ENCODE results near the gene PLEKHM2. TPM values are rescaled to one million over a fixed set of nuclear protein-coding genes. Genes with fewer than 3 reads are reported as not detected.

The PLEKHM2 gene
- total and polyA plus RNA-seq, 3 experiments from 2014 or later: 8.3 to 56.3 (median 55.8) TPM

DNA sequence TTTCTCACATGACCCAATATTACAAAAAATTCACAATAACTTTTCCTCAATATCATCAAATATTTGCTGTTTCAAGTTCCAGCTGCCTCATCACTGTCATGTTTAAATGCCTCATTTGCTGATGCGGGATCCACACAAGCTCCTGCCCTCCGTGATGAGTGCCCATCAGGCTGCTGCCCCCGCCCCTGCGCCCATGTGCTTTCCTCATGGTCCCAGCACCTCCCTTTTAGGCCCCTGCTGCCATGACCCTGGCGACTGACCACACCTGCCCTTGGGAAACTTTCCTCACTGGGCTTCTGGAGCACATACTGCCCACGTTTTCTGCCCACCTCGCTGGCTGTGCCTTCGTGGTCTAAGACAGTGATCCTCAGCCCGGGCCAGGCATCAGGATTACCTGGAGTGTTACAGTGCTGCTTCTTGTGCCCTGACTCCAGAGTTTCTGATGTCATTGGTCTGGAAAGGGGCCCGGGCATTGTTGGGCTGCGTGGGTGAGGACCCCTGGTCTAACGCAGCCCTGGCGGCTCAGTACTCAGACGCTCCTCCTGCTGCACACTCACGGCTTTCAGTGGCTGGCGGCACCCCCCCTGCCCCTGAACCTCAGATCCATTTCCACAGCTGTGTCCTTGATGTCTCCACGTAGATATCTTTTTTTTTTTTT, 20.5 kb downstream of the PLEKHM2 start:
- CTCF ChIA-PET: no interaction called here
- Mint-ChIP-seq H3K36me3 (peaks cover 0 to 24% (median 5%) of the 10 kb centered on the region in 3 donors), H3K27me3 (no peaks in the 10 kb centered on the region), H3K9me3 (no peaks in the 10 kb centered on the region), H3K4me3 (no peak overlapping the region), H3K4me1 (peaks cover 16 to 37% (median 27%) of the 10 kb centered on the region in 3 donors), H3K27ac (no peak overlapping the region)
- DNase-seq: no peak
- no peaks in the 10 kb centered on the region for H3K4me1 ChIP-seq (ENCODE audit: insufficient read depth, low read length)
- no peak overlapping the region for H3K4me3 ChIP-seq (ENCODE audit: low read length)
- H3K27ac ChIP-seq (ENCODE audit: low read depth, low read length): no peak overlapping the region
- H3K9me3 ChIP-seq (ENCODE audit: low read length): no peaks in the 10 kb centered on the region
- H3K27me3 ChIP-seq (ENCODE audit: insufficient read depth, low read length, poor library complexity, severe bottlenecking): no peaks in the 10 kb centered on the region
- POLR2A ChIA-PET: interaction anchor here (0.6 kb wide), 2 partner anchors 530 to 1772 kb away, joined by 3 to 4 read pairs; no protein-coding TSS in a partner anchor
- H3K36me3 ChIP-seq (ENCODE audit: insufficient read depth, low read length): no peaks in the 10 kb centered on the region

DNA sequence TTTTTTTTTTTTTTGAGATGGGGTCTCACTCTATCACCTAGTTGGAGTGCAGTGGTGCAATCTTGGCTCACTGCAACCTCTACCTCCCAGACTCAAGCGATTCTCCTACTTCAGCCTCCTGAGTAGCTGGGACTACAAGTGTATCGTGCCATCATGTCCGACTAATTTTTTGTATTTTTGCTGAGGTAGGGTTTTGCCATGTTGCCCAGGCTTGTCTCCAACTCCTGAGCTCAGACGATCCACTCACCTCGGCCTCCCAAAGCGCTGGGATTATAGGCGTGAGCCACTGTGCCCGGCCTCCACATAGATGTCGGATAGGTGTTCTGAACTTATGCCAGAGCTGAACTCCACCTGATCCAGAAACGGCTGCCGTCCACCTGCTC, 21.1 kb downstream of the PLEKHM2 start:
- no peak overlapping the region for H3K4me3 Mint-ChIP-seq
- peak overlapping the region in 1 of 8 donors; percentile 96 for H3K27ac Mint-ChIP-seq
- no peaks in the 10 kb centered on the region for H3K27me3 Mint-ChIP-seq
- H3K27ac ChIP-seq (ENCODE audit: low read depth, low read length): no peak overlapping the region
- no peak overlapping the region for H3K4me3 ChIP-seq (ENCODE audit: low read length)
- CTCF ChIA-PET: no interaction called here
- no peak for DNase-seq
- H3K4me1 ChIP-seq (ENCODE audit: insufficient read depth, low read length): no peaks in the 10 kb centered on the region
- peaks cover 16 to 37% (median 27%) of the 10 kb centered on the region in 3 donors for H3K4me1 Mint-ChIP-seq
- H3K9me3 Mint-ChIP-seq: no peaks in the 10 kb centered on the region
- POLR2A ChIA-PET: interaction anchor here (0.6 kb wide), 2 partner anchors 111 to 529 kb away, joined by 4 to 5 read pairs; no protein-coding TSS in a partner anchor
- no peaks in the 10 kb centered on the region for H3K27me3 ChIP-seq (ENCODE audit: insufficient read depth, low read length, poor library complexity, severe bottlenecking)
- no peaks in the 10 kb centered on the region for H3K9me3 ChIP-seq (ENCODE audit: low read length)
- H3K36me3 Mint-ChIP-seq: peaks cover 0 to 24% (median 5%) of the 10 kb centered on the region in 3 donors
- no peaks in the 10 kb centered on the region for H3K36me3 ChIP-seq (ENCODE audit: insufficient read depth, low read length)

DNA sequence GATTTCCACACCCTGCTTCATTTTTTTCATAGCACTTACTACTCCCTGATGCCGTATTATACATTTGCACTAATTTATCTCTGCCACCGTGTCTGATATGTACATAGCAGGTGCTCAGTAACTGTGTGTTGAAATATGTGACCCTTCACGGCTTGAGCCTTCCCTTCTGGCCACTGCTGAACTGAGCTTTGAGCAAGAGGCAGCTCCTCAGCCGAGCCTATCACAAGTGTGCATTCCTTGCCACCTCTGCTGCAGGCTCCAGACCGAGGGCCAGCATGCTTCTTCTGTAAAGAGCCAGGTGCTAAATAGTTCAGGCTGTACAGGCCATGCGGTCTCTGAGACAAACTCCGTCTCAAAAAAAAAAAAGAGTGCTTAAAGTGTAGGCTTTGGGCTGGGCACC, 22.6 kb downstream of the PLEKHM2 start:
- Mint-ChIP-seq H3K36me3 (peaks cover 0 to 23% (median 3%) of the 10 kb centered on the region in 3 donors), H3K9me3 (no peaks in the 10 kb centered on the region), H3K4me1 (peaks cover 17 to 35% (median 20%) of the 10 kb centered on the region in 3 donors), H3K4me3 (no peak overlapping the region), H3K27ac (peak overlapping the region in 1 of 8 donors; percentile 1), H3K27me3 (no peaks in the 10 kb centered on the region)
- H3K27me3 ChIP-seq (ENCODE audit: insufficient read depth, low read length, poor library complexity, severe bottlenecking): no peaks in the 10 kb centered on the region
- H3K4me3 ChIP-seq (ENCODE audit: low read length): no peak overlapping the region
- H3K27ac ChIP-seq (ENCODE audit: low read depth, low read length): no peak overlapping the region
- H3K36me3 ChIP-seq (ENCODE audit: insufficient read depth, low read length): no peaks in the 10 kb centered on the region
- no peak for DNase-seq
- H3K9me3 ChIP-seq (ENCODE audit: low read length): no peaks in the 10 kb centered on the region
- POLR2A ChIA-PET: no interaction called here
- CTCF ChIA-PET: no interaction called here
- H3K4me1 ChIP-seq (ENCODE audit: insufficient read depth, low read length): no peaks in the 10 kb centered on the region

DNA sequence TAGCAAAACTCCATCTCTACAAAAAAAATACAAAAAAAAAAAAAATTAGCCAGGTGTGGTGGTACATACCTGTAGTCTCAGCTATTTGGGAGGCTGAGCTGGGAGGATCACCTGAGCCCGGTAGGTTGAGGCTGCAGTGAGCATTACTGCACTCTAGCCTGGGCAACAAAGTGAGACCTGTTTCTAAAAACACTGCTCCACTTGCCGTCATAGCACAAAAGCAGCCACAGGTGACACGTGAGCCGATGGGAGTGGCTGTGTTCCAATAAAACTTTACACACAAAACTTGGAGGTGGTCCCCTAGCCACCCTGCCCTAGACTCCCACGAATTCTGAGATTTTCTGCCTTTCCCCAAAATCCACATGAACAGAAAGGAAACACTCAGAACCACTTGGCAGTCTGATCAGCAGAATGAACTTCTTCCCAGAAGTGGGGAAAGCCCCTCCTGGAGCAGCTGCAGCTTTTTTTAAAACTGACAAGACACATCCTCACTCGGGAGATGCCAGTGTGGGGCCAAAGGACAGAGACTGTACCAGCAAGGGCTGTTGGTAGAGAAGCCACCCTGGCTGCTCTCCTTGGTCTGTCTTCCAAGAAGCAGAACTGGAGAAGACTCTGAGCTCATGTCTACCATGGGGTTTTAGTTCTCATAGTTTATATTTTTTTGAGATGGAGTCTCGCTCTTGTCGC, 23.3 kb downstream of the PLEKHM2 start:
- no peaks in the 10 kb centered on the region for H3K36me3 ChIP-seq (ENCODE audit: insufficient read depth, low read length)
- peak overlapping the region in 1 of 8 donors; percentile 29 for H3K27ac Mint-ChIP-seq
- H3K9me3 Mint-ChIP-seq: no peaks in the 10 kb centered on the region
- H3K4me1 Mint-ChIP-seq: peaks cover 16 to 30% (median 18%) of the 10 kb centered on the region in 3 donors
- H3K4me3 Mint-ChIP-seq: no peak overlapping the region
- no peak for DNase-seq
- H3K27me3 ChIP-seq (ENCODE audit: insufficient read depth, low read length, poor library complexity, severe bottlenecking): no peaks in the 10 kb centered on the region
- H3K36me3 Mint-ChIP-seq: peaks cover 0 to 19% (median 3%) of the 10 kb centered on the region in 3 donors
- POLR2A ChIA-PET: no interaction called here
- H3K27ac ChIP-seq (ENCODE audit: low read depth, low read length): no peak overlapping the region
- no peak overlapping the region for H3K4me3 ChIP-seq (ENCODE audit: low read length)
- CTCF ChIA-PET: no interaction called here
- H3K4me1 ChIP-seq (ENCODE audit: insufficient read depth, low read length): no peaks in the 10 kb centered on the region
- no peaks in the 10 kb centered on the region for H3K27me3 Mint-ChIP-seq
- no peaks in the 10 kb centered on the region for H3K9me3 ChIP-seq (ENCODE audit: low read length)

DNA sequence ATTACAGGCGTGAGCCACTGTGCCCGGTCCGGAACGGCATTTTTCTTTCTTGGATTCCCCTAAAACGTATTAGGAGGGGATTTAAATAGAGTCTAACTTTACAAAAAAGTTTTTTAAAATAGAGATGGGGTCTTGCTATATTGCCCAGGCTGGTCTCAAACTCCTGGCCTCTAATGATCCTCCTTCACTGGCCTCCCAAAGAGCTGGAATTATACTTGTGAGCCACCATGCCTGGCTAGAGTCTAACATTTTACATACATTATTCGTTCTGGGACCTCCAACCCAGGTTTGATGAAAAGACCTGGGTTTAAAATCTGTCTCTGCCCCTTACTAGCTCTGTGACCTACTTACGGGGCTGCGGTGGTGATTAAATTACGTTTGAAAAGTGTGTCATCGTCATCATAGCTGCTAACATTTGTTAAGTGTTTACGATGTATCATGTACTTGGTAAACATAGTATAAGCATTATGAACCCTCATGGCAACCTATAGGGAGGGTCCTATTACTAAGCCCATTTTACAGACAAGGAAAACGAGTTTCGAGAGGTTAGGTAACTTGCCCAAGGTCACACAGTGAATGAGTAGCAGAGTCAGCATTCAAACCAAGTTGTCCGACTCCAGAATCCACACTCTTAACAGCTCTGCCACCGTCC, 24.5 kb downstream of the PLEKHM2 start:
- CTCF ChIA-PET: interaction anchor here (1.7 kb wide), 1 partner anchor 12 kb away, joined by 6 read pairs; no protein-coding TSS in a partner anchor

DNA sequence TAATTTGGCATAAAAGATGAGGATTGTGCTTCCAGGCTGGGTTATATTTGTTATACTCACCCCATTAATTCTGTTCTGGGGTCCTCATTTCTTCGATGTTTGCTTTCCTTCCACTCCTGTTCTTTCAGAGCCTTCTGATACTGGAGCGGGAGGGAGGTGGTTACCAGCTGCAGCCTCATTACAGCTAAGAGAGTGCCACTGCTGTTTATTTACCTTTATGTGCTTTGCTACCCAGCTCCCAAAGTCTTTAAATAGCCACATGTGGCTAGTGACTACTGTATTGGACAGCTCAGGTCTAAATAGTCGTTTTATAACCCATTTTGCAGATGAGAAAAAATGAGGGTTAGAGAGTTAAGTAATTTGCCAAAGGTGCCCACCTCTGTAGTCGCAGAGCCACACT, 25.1 kb downstream of the PLEKHM2 start:
- Mint-ChIP-seq H3K4me3 (no peak overlapping the region), H3K4me1 (peaks cover 6 to 18% (median 12%) of the 10 kb centered on the region in 3 donors), H3K36me3 (peaks cover 0 to 19% (median 4%) of the 10 kb centered on the region in 3 donors), H3K27me3 (no peaks in the 10 kb centered on the region), H3K27ac (no peak overlapping the region), H3K9me3 (no peaks in the 10 kb centered on the region)
- Histone ChIP-seq H3K27me3 (ENCODE audit: insufficient read depth, low read length, poor library complexity, severe bottlenecking) (no peaks in the 10 kb centered on the region), H3K27ac (ENCODE audit: low read depth, low read length) (no peak overlapping the region), H3K36me3 (ENCODE audit: insufficient read depth, low read length) (no peaks in the 10 kb centered on the region), H3K4me1 (ENCODE audit: insufficient read depth, low read length) (no peaks in the 10 kb centered on the region), H3K9me3 (ENCODE audit: low read length) (no peaks in the 10 kb centered on the region), H3K4me3 (ENCODE audit: low read length) (no peak overlapping the region)
- POLR2A ChIA-PET: no interaction called here
- DNase-seq: no peak
- CTCF ChIA-PET: interaction anchor here (1.7 kb wide), 1 partner anchor 12 kb away, joined by 6 read pairs; no protein-coding TSS in a partner anchor

More for the DNA sequence above, 24.5 kb downstream of the PLEKHM2 start:
- Mint-ChIP-seq H3K36me3 (peaks cover 0 to 19% (median 4%) of the 10 kb centered on the region in 3 donors), H3K4me1 (peaks cover 12 to 23% (median 14%) of the 10 kb centered on the region in 3 donors), H3K9me3 (no peaks in the 10 kb centered on the region), H3K4me3 (no peak overlapping the region), H3K27ac (peak overlapping the region in 1 of 8 donors; percentile 59), H3K27me3 (no peaks in the 10 kb centered on the region)
- no peaks in the 10 kb centered on the region for H3K27me3 ChIP-seq (ENCODE audit: insufficient read depth, low read length, poor library complexity, severe bottlenecking)
- no peak overlapping the region for H3K27ac ChIP-seq (ENCODE audit: low read depth, low read length)
- no peak overlapping the region for H3K4me3 ChIP-seq (ENCODE audit: low read length)
- no peaks in the 10 kb centered on the region for H3K9me3 ChIP-seq (ENCODE audit: low read length)
- no peak for DNase-seq
- no peaks in the 10 kb centered on the region for H3K36me3 ChIP-seq (ENCODE audit: insufficient read depth, low read length)
- H3K4me1 ChIP-seq (ENCODE audit: insufficient read depth, low read length): no peaks in the 10 kb centered on the region
- POLR2A ChIA-PET: no interaction called here

DNA sequence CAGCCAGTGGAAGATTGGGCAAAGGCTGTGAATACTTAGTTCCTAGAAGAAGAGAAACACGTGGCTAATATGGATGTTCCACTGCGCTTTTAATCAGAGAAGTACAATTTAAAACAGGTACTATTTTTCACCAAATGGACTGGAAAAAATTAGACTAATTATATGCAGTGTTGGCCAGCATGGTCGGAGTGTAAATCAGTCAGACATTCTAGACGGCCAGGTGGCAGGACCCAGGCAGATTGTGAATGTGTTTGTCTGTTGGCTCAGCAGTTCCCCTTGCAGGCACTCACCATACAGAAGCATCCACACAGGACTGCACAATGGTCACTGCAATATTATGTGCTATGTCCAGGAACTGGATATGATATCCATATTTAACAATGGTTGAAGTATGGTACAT, 28.0 kb downstream of the PLEKHM2 start:
- no peak for DNase-seq
- POLR2A ChIA-PET: no interaction called here

More for the DNA sequence above, 28.0 kb downstream of the PLEKHM2 start:
- no peak overlapping the region for H3K4me3 ChIP-seq (ENCODE audit: low read length)
- no peak overlapping the region for H3K27ac ChIP-seq (ENCODE audit: low read depth, low read length)
- Mint-ChIP-seq H3K4me3 (no peak overlapping the region), H3K4me1 (peaks cover 5 to 10% (median 6%) of the 10 kb centered on the region in 3 donors), H3K27ac (peak overlapping the region in 1 of 8 donors; percentile 29), H3K9me3 (no peaks in the 10 kb centered on the region), H3K36me3 (peaks cover 0 to 22% (median 2%) of the 10 kb centered on the region in 3 donors), H3K27me3 (no peaks in the 10 kb centered on the region)
- H3K4me1 ChIP-seq (ENCODE audit: insufficient read depth, low read length): no peaks in the 10 kb centered on the region
- H3K27me3 ChIP-seq (ENCODE audit: insufficient read depth, low read length, poor library complexity, severe bottlenecking): no peaks in the 10 kb centered on the region
- H3K36me3 ChIP-seq (ENCODE audit: insufficient read depth, low read length): peaks cover 7% of the 10 kb centered on the region
- CTCF ChIA-PET: interaction anchor here (1.5 kb wide), 1 partner anchor 25 kb away, joined by 4 read pairs; no protein-coding TSS in a partner anchor
- no peaks in the 10 kb centered on the region for H3K9me3 ChIP-seq (ENCODE audit: low read length)
